Esophagus mucosa (tissue), 1 donor: ENCODE data around the gene ASIC1. TPM values are rescaled to one million over a fixed set of nuclear protein-coding genes. Genes with fewer than 3 reads are reported as not detected.

Experiments
- ATAC-seq: fragments of 200-7000 bp; cut with Tn5 transposase; one replicate; pipeline ENCODE4 v1.9.1; 2020
- total RNA-seq: library from RNA; stranded (reverse); gene quantifications from one replicate; pipeline ENCODE4 v1.2.4, GENCODE V29; 2023
- donor health status: DM: yes; HTN: yes; CAD: no.

Gene ASIC1
- total RNA-seq, 1 donor from 2014 or later = 2.1 TPM

- ATAC-seq = no peak
Measured at GRCh38 chr12:50085615-50086072, 28.2 kb downstream of the ASIC1 start.

GRCh38 chr12:50086148-50086547, 28.8 kb downstream of the ASIC1 start:
- no peak for ATAC-seq

GRCh38 chr12:50087151-50087550, 29.8 kb downstream of the ASIC1 start:
- ATAC-seq = no peak

GRCh38 chr12:50087995-50088394, 30.6 kb downstream of the ASIC1 start:
- ATAC-seq = peak; percentile 27

GRCh38 chr12:50088577-50089335, 31.4 kb downstream of the ASIC1 start:
- ATAC-seq = peak; percentile 64

GRCh38 chr12:50089730-50090129, 32.3 kb downstream of the ASIC1 start:
- no peak for ATAC-seq

GRCh38 chr12:50090391-50090790, 33.0 kb downstream of the ASIC1 start:
- no peak for ATAC-seq

- no peak for ATAC-seq
Measured at GRCh38 chr12:50097952-50098351, 40.6 kb downstream of the ASIC1 start.

- ATAC-seq = peak; percentile 65
Measured at GRCh38 chr12:50099302-50100008, 42.1 kb downstream of the ASIC1 start.

- ATAC-seq = no peak
Measured at GRCh38 chr12:50100561-50100960, 43.2 kb downstream of the ASIC1 start.

GRCh38 chr12:50101663-50102062, 44.3 kb downstream of the ASIC1 start:
- ATAC-seq = no peak

GRCh38 chr12:50102131-50102531, 44.7 kb downstream of the ASIC1 start:
- no peak for ATAC-seq

GRCh38 chr12:50102646-50103309, 45.4 kb downstream of the ASIC1 start:
- no peak for ATAC-seq

- ATAC-seq = no peak
Measured at GRCh38 chr12:50103351-50103750, 46.0 kb downstream of the ASIC1 start.

- ATAC-seq = peak; percentile 85
Measured at GRCh38 chr12:50103767-50104321, 46.4 kb downstream of the ASIC1 start, which contains the start of gene GPD1. Gene GPD1 (plus strand): TSS chr12:50104008. CDS start chr12:50104051, 43 bp downstream.

GRCh38 chr12:50104417-50105366, 47.3 kb downstream of the ASIC1 start:
- ATAC-seq = no peak

- no peak for ATAC-seq
Measured at GRCh38 chr12:50105913-50106450, 48.6 kb downstream of the ASIC1 start.

GRCh38 chr12:50106907-50107306, 49.5 kb downstream of the ASIC1 start:
- ATAC-seq = no peak

- ATAC-seq = no peak
Measured at GRCh38 chr12:50107416-50108268, 50.2 kb downstream of the ASIC1 start.

GRCh38 chr12:50109319-50109718, 51.9 kb downstream of the ASIC1 start:
- no peak for ATAC-seq
